H1 (cell line): ENCODE measurements around the gene ABHD8. TPM values are rescaled to one million over a fixed set of nuclear protein-coding genes. Genes with fewer than 3 reads are reported as not detected.

ENCODE experiments used
- CBX8 ChIP-seq: fragments of 300-800, 300-1000 bp; sonication (generic); IDR thresholded peaks from 2 replicates; pipeline ENCODE4 v1.7.1; 2016; ENCODE audit warnings: low read depth, low read length, borderline replicate concordance
- RAD21 ChIP-seq, 2 experiments: IDR thresholded peaks in 1 of 2; conservative IDR thresholded peaks in 1 of 2; 2 replicates each; pipeline ENCODE4 v1.6.1; 2011; ENCODE audit warnings: low read depth in 2 of 2, low read length in 2 of 2, improper control_type of control experiment in 1 of 2, inconsistent platforms in 1 of 2, mild to moderate bottlenecking in 1 of 2, moderate library complexity in 1 of 2
- RFX5 ChIP-seq: IDR thresholded peaks from 2 replicates; pipeline ENCODE4 v1.6.1; 2011; ENCODE audit warnings: low read depth, low read length, improper control_type of control experiment, borderline replicate concordance
- polyA plus RNA-seq, 7 experiments: library from polyadenylated mRNA; depleted of rRNA in 3 of 7; stranded (reverse) in 5 of 7; unstranded in 2 of 7; fragments of >200 nt in 5 of 7; fragments of 200-250 nt in 2 of 7; gene quantifications; 1 replicate in 5 of 7; 2 replicates in 1 of 7; 4 replicates in 1 of 7; pipeline versions ENCODE4 v1.2.1 to v1.2.3, GENCODE V29; 2011 to 2013; ENCODE audit warnings: missing spikeins in 2 of 7, mixed read lengths in 2 of 7
- total RNA-seq: library from RNA; stranded (reverse); fragmentation: NEBNext Ultra II Directional; extraction: Animal tissue kit (Norgen Biotek cat#: 25700); gene quantifications from 2 replicates; pipeline ENCODE4 v1.2.1, GENCODE V29; 2021

The ABHD8 gene
- total and polyA plus RNA-seq, 2 of the 8 experiments (the other 6 are each of a cell fraction or from before 2014, with no cell fraction given): 11.3 to 18.7 TPM

GRCh38 chr19:17323964-17324332, 20.7 kb upstream of the ABHD8 start (continued):
- no peak for TF ChIP-seq RFX5
- no peak for TF ChIP-seq RAD21 (IDR thresholded peaks at IDR 0.05 in 1 of 2, conservative IDR thresholded peaks at IDR 0.05 in 1 of 2; ENCODE audit: low read depth in 2 of 2, low read length in 2 of 2)
- no peak for TF ChIP-seq CBX8
